ENCODE results near the gene NKX2-4.

NKX2-4 gene

GRCh38 chr20:21358737-21359136 is 38.6 kb downstream of the NKX2-4 start:
- DNase-seq: no peak

- DNase-seq: no peak
These were observed 39.5 kb downstream of the NKX2-4 start for GRCh38 chr20:21357844-21358243.

- no peak for DNase-seq
These were observed 40.9 kb downstream of the NKX2-4 start for GRCh38 chr20:21356386-21356785.

- DNase-seq: no peak
These were observed 41.3 kb downstream of the NKX2-4 start for GRCh38 chr20:21355981-21356380.

GRCh38 chr20:21353236-21353635 is 44.1 kb downstream of the NKX2-4 start:
- DNase-seq: no peak

GRCh38 chr20:21352703-21353102 is 44.6 kb downstream of the NKX2-4 start:
- no peak for DNase-seq

All from DMS 273 treated with DMSO at 0.1 percent for 48 hours (cell line).